ENCODE data around the gene RACK1. TPM values are rescaled to one million over a fixed set of nuclear protein-coding genes. Genes with fewer than 3 reads are reported as not detected.

Gene RACK1
- total RNA-seq, 2 experiments from 2014 or later, result 1,749 to 1,772 TPM

DNA sequence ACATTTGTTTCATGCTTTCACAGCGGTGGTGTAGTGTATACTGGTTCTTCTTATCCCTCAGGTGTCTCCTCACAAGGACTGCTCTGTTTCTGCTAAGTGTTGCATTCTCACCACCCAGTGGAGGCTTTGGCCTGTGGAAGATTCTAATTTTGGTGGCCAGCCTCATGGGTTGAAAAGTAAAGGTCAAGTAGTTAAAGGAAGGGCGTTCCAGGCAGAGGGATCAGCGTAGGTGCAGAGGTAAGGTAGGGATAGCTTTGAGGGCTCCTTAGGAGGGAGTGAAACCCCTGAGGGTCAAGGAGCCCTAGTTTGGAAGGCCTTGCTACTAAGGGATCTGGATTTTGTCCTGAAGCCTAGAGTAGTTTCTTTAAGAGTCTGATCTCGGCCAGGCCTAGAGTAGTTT is 4.6 kb upstream of the RACK1 start:
- Mint-ChIP-seq H3K4me3 (peak overlapping the region; percentile 91), H3K4me1 (peaks cover 63% of the 10 kb centered on the region), H3K27ac (peak overlapping the region; percentile 92), H3K36me3 (ENCODE audit: low read depth) (peaks cover 49% of the 10 kb centered on the region), H3K9me3 (no peaks in the 10 kb centered on the region), H3K27me3 (no peaks in the 10 kb centered on the region)
- ChIA-PET POLR2A (interaction anchor here (1.3 to 31.8 kb wide), 5 partner anchors 1 to 418 kb away, joined by 3 to 1091 read pairs (median 4); partner anchors contain the start of genes RACK1, TRIM41 and TRIM52), CTCF (interaction anchor here (1.3 to 3.4 kb wide), 2 partner anchors 9 to 12 kb away, joined by 5 to 21 read pairs; partner anchors contain the start of gene TRIM52)
- DNase-seq, result no peak

GRCh38 chr5:181246276-181247049 is 2.8 kb upstream of the RACK1 start:
- Mint-ChIP-seq H3K4me3 (peak overlapping the region; percentile 91), H3K27me3 (no peaks in the 10 kb centered on the region), H3K36me3 (ENCODE audit: low read depth) (peaks cover 60% of the 10 kb centered on the region), H3K4me1 (peaks cover 67% of the 10 kb centered on the region), H3K9me3 (no peaks in the 10 kb centered on the region), H3K27ac (peak overlapping the region; percentile 92)
- POLR2A ChIA-PET, result interaction anchor here (0.6 to 31.8 kb wide), 9 partner anchors 2 to 443 kb away, joined by 3 to 1091 read pairs (median 7); partner anchors contain the start of genes RACK1, TRIM41, TRIM52 and TRIM7
- CTCF ChIA-PET, result interaction anchor here (1.3 to 3.4 kb wide), 2 partner anchors 14 to 58 kb away, joined by 3 to 21 read pairs; partner anchors contain the start of gene TRIM52
- DNase-seq, result peak; percentile 85

GRCh38 chr5:181245427-181246275 is 1.9 kb upstream of the RACK1 start:
- DNase-seq, result no peak
- Mint-ChIP-seq H3K9me3 (no peaks in the 10 kb centered on the region), H3K4me3 (peak overlapping the region; percentile 91), H3K4me1 (peaks cover 69% of the 10 kb centered on the region), H3K27ac (peak overlapping the region; percentile 92), H3K27me3 (no peaks in the 10 kb centered on the region), H3K36me3 (ENCODE audit: low read depth) (peaks cover 62% of the 10 kb centered on the region)
- POLR2A ChIA-PET, result interaction anchor here (0.7 to 31.8 kb wide), 9 partner anchors 3 to 442 kb away, joined by 3 to 1091 read pairs (median 12); partner anchors contain the start of genes RACK1, TRIM41 and TRIM52
- CTCF ChIA-PET, result interaction anchor here (1.1 to 1.3 kb wide), 2 partner anchors 15 to 57 kb away, joined by 3 read pairs; partner anchors contain the start of gene TRIM52

DNA sequence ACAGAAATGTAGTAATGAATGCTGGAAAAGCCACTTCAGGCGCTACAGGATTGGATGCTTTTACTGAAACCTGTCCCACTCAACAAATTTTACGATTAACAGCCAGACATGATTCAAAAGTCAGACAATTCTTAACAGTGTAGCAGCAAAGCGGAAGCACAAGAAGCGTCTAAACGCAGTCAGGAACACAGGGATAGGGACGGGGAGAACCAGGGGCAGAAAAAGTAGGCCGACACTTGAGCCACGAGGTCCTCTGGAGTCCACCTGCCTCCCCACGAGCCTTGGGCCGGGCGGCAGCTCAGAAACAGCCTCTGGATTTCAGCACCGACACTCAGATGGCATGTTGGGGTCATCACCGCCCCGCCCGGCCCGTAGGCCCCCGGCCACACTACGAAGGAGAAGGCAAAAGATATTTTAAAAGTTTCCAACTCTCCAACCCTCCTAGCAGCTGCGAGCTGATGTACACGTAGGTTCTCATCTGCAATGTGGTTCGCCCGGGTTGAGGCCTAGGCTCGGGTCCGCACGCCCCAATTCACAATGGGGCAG is 615 bp downstream of the RACK1 start:
- Mint-ChIP-seq H3K4me1 (peaks cover 65% of the 10 kb centered on the region), H3K4me3 (peak overlapping the region; percentile 97), H3K36me3 (ENCODE audit: low read depth) (peaks cover 66% of the 10 kb centered on the region), H3K27ac (peak overlapping the region; percentile 92), H3K27me3 (no peaks in the 10 kb centered on the region), H3K9me3 (no peaks in the 10 kb centered on the region)
- CTCF ChIA-PET, result interaction anchor here (0.9 to 1.2 kb wide), 2 partner anchors 9 to 58 kb away, joined by 3 to 5 read pairs; no protein-coding TSS in a partner anchor
- POLR2A ChIA-PET, result interaction anchor here (1.1 to 31.8 kb wide), 8 partner anchors 6 to 1619 kb away, joined by 3 to 1091 read pairs (median 13); partner anchors contain the start of genes HNRNPH1, RACK1, TRIM41 and TRIM52
- DNase-seq, result no peak

DNA sequence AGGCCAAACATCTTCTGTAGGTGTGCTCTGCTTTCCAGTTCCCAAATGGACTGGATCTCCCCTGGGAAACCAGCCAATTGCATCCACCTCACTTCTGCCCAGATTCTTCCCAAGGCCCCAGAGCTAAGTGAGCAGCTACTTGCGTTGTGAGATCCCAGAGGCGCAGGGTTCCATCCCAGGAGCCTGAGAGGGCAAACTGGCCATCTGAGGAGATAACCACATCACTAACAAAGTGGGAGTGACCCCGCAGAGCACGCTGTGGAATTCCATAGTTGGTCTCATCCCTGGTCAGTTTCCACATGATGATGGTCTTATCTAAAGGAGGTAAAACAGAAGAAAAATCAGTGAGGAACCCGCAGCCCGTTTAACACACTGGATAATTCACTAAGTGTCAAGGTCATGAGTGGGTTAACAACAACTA is 1.7 kb downstream of the RACK1 start:
- POLR2A ChIA-PET, result interaction anchor here (1.1 to 31.8 kb wide), 6 partner anchors 5 to 1618 kb away, joined by 3 to 1091 read pairs (median 41); partner anchors contain the start of genes HNRNPH1, RACK1, TRIM41 and TRIM52
- peak overlapping the region; percentile 97 for H3K4me3 Mint-ChIP-seq
- DNase-seq, result no peak
- peaks cover 69% of the 10 kb centered on the region for H3K36me3 Mint-ChIP-seq (ENCODE audit: low read depth)
- H3K9me3 Mint-ChIP-seq, result no peaks in the 10 kb centered on the region
- CTCF ChIA-PET, result interaction anchor here (1.2 kb wide), 1 partner anchor 10 kb away, joined by 3 read pairs; no protein-coding TSS in a partner anchor
- peaks cover 69% of the 10 kb centered on the region for H3K4me1 Mint-ChIP-seq
- H3K27ac Mint-ChIP-seq, result peak overlapping the region; percentile 92
- no peaks in the 10 kb centered on the region for H3K27me3 Mint-ChIP-seq

DNA sequence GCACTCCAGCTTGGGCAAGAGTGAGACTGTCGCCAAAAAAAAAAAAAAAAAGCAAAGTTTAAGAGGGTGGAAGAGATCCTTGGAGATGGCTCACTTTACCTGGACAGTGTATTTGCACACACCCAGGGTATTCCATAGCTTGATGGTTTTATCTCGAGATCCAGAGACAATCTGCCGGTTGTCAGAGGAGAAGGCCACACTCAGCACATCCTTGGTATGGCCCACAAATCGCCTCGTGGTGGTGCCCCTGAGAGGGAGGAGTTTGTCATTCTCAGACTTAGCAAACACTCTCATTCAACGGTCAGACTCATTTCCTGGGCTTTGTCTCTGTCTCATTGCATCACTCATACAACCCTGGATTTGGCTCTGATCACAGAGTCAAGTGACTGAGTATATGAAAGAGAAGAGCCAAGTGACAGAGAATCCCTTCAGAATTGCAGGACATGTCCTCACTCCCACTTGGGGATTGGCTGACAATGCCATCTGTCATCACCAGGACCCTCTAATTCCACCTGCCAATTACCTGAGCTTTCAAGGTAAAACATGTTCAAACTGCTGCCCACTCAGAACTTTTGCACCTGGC is 2.2 kb downstream of the RACK1 start:
- CTCF ChIA-PET, result no interaction called here
- peak; percentile 74 for DNase-seq
- Mint-ChIP-seq H3K36me3 (ENCODE audit: low read depth) (peaks cover 72% of the 10 kb centered on the region), H3K27me3 (no peaks in the 10 kb centered on the region), H3K4me1 (peaks cover 71% of the 10 kb centered on the region), H3K4me3 (peak overlapping the region; percentile 97), H3K9me3 (no peaks in the 10 kb centered on the region), H3K27ac (peak overlapping the region; percentile 92)
- POLR2A ChIA-PET, result interaction anchor here (1.0 to 31.8 kb wide), 6 partner anchors 4 to 1240 kb away, joined by 3 to 1091 read pairs (median 41); partner anchors contain the start of genes RACK1, TRIM41 and TRIM52

GRCh38 chr5:181239062-181239663 is 4.5 kb downstream of the RACK1 start:
- Mint-ChIP-seq H3K27ac (peak overlapping the region; percentile 32), H3K27me3 (no peaks in the 10 kb centered on the region), H3K4me3 (peak overlapping the region; percentile 30), H3K9me3 (no peaks in the 10 kb centered on the region), H3K4me1 (peaks cover 64% of the 10 kb centered on the region), H3K36me3 (ENCODE audit: low read depth) (peaks cover 92% of the 10 kb centered on the region)
- no peak for DNase-seq
- ChIA-PET POLR2A (interaction anchor here (30.9 to 31.8 kb wide), 2 partner anchors 2 to 10 kb away, joined by 1091 read pairs; partner anchors contain the start of genes RACK1, TRIM41 and TRIM52), CTCF (no interaction called here)

- DNase-seq, result no peak
- CTCF ChIA-PET, result no interaction called here
- Mint-ChIP-seq H3K36me3 (ENCODE audit: low read depth) (peaks cover 94% of the 10 kb centered on the region), H3K4me3 (no peak overlapping the region), H3K27ac (peak overlapping the region; percentile 12), H3K27me3 (no peaks in the 10 kb centered on the region), H3K4me1 (peaks cover 62% of the 10 kb centered on the region), H3K9me3 (no peaks in the 10 kb centered on the region)
- POLR2A ChIA-PET, result interaction anchor here (30.9 to 31.8 kb wide), 2 partner anchors 1 to 11 kb away, joined by 1091 read pairs; partner anchors contain the start of genes RACK1, TRIM41 and TRIM52
Observed at GRCh38 chr5:181237729-181238385, 5.8 kb downstream of the RACK1 start.

DNA sequence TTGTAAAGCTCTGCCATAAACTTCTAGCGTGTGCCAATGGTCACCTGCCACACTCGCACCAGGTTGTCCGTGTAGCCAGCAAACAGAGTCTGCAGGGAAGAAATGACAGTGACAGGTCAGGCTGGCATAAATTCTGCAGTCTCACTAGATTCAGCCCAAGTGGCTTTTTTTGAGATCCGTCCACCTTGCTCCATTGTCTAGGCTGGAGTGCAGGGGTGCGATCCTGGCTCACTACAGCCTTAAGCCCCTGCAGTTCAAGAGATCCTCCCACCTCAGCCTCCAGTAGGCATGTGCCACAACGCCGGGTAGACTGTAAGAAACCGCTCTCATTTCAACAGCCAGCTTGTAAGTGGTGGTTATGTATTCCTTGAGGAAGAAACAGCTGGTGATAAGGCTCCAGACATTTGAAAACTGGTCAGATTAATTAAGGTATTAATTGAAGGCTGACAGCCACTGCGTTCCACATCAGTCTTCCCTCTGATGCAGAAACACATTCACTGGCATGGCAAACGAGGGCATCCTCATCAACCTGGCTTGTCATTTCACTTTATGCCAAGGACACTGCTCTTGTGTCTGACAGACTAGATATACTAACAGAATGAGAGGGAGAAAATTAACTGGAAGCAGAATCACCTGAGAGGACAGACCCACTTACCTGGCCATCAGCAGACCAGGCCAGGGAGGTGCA is 6.6 kb downstream of the RACK1 start:
- Mint-ChIP-seq H3K4me3 (no peak overlapping the region), H3K36me3 (ENCODE audit: low read depth) (peaks cover 91% of the 10 kb centered on the region), H3K9me3 (no peaks in the 10 kb centered on the region), H3K27me3 (no peaks in the 10 kb centered on the region), H3K4me1 (peaks cover 57% of the 10 kb centered on the region), H3K27ac (no peak overlapping the region)
- no peak for DNase-seq
- CTCF ChIA-PET, result no interaction called here
- POLR2A ChIA-PET, result interaction anchor here (30.9 to 31.8 kb wide), 2 partner anchors 0 to 12 kb away, joined by 1091 read pairs; partner anchors contain the start of genes RACK1, TRIM41 and TRIM52

- ChIA-PET CTCF (no interaction called here), POLR2A (interaction anchor here (2.1 to 31.8 kb wide), 3 partner anchors 1 to 22 kb away, joined by 5 to 1091 read pairs (median 1091); partner anchors contain the start of genes RACK1, TRIM41 and TRIM52)
- no peaks in the 10 kb centered on the region for H3K9me3 Mint-ChIP-seq
- H3K36me3 Mint-ChIP-seq (ENCODE audit: low read depth), result peaks cover 91% of the 10 kb centered on the region
- H3K4me1 Mint-ChIP-seq, result peaks cover 51% of the 10 kb centered on the region
- no peak overlapping the region for H3K4me3 Mint-ChIP-seq
- no peak for DNase-seq
- H3K27ac Mint-ChIP-seq, result peak overlapping the region; percentile 24
- H3K27me3 Mint-ChIP-seq, result no peaks in the 10 kb centered on the region
Observed at GRCh38 chr5:181236471-181236870, 7.2 kb downstream of the RACK1 start.
